ENCODE measurements around the gene NNMT. TPM values are rescaled to one million over a fixed set of nuclear protein-coding genes. Genes with fewer than 3 reads are reported as not detected.

NNMT gene
- polyA plus RNA-seq, 1 donor (not counting 4 experiments of a cell fraction or from before 2014, with no cell fraction given), result 0.13 TPM

- no peak for FAIRE-seq
- dilution Hi-C loops (cut with MboI; ENCODE audit: extremely low pct_ligation_motif_present, low sequenced_read_pairs), result no loop called here
- Histone ChIP-seq H4K20me1 (ENCODE audit: control insufficient read depth, extremely low read depth, insufficient read depth, low read length) (no peaks in the 10 kb centered on the region), H3K27ac (ENCODE audit: control insufficient read depth, insufficient read depth, low read length) (no peak overlapping the region), H3K9me1 (ENCODE audit: control insufficient read depth, extremely low read depth, insufficient read depth, low read length) (no peaks in the 10 kb centered on the region), H3K79me2 (ENCODE audit: control insufficient read depth, insufficient read depth, low read length) (no peaks in the 10 kb centered on the region), H2AFZ (ENCODE audit: control insufficient read depth, low read length) (no peak overlapping the region), H3K27me3 (ENCODE audit: control insufficient read depth, extremely low read depth, insufficient read depth, low read length) (no peaks in the 10 kb centered on the region), H3K9ac (ENCODE audit: control insufficient read depth, extremely low read depth, insufficient read depth, low read length) (no peak overlapping the region), H3K36me3 (ENCODE audit: control insufficient read depth in 2 of 2, extremely low read depth in 1 of 2, insufficient read depth in 2 of 2, low read length in 2 of 2) (no peaks in the 10 kb centered on the region), H3K4me3 (ENCODE audit: control insufficient read depth in 2 of 3, extremely low read depth in 1 of 3, insufficient read depth in 2 of 3, low read depth in 1 of 3, low read length in 3 of 3) (no peak overlapping the region), H3K4me2 (ENCODE audit: control insufficient read depth, extremely low read depth, insufficient read depth, low read depth, low read length) (no peak overlapping the region), H3K9me3 (ENCODE audit: control insufficient read depth, low read depth, low read length) (no peaks in the 10 kb centered on the region), H3K4me1 (ENCODE audit: control insufficient read depth, extremely low read depth, insufficient read depth, low read length) (no peaks in the 10 kb centered on the region)
- TF ChIP-seq EZH2 (IDR thresholded peaks at IDR 0.05; ENCODE audit: low read length) (no peak), CTCF (optimal IDR thresholded peaks at IDR 0.05 in 1 of 3, IDR thresholded peaks at IDR 0.05 in 1 of 3, conservative IDR thresholded peaks at IDR 0.05 in 1 of 3; ENCODE audit: extremely low read depth in 1 of 3, insufficient read depth in 2 of 3, low read length in 3 of 3) (no peak)
- no peak for DNase-seq (ENCODE audit: low read depth, low spot score)
Observed at GRCh38 chr11:114275280-114275679, 20.9 kb upstream of the NNMT start.

- DNase-seq (ENCODE audit: low read depth, low spot score) (no peak), FAIRE-seq (no peak)
- no peaks in the 10 kb centered on the region for H3K9me1 ChIP-seq (ENCODE audit: control insufficient read depth, extremely low read depth, insufficient read depth, low read length)
- no peaks in the 10 kb centered on the region for H3K36me3 ChIP-seq (ENCODE audit: control insufficient read depth in 2 of 2, extremely low read depth in 1 of 2, insufficient read depth in 2 of 2, low read length in 2 of 2)
- no peaks in the 10 kb centered on the region for H3K4me1 ChIP-seq (ENCODE audit: control insufficient read depth, extremely low read depth, insufficient read depth, low read length)
- no peak overlapping the region for H3K4me3 ChIP-seq (ENCODE audit: control insufficient read depth in 2 of 3, extremely low read depth in 1 of 3, insufficient read depth in 2 of 3, low read depth in 1 of 3, low read length in 3 of 3)
- no peak overlapping the region for H3K27ac ChIP-seq (ENCODE audit: control insufficient read depth, insufficient read depth, low read length)
- dilution Hi-C loops (cut with MboI; ENCODE audit: extremely low pct_ligation_motif_present, low sequenced_read_pairs), result no loop called here
- TF ChIP-seq CTCF (optimal IDR thresholded peaks at IDR 0.05 in 1 of 3, IDR thresholded peaks at IDR 0.05 in 1 of 3, conservative IDR thresholded peaks at IDR 0.05 in 1 of 3; ENCODE audit: extremely low read depth in 1 of 3, insufficient read depth in 2 of 3, low read length in 3 of 3), result no peak
- no peak for TF ChIP-seq EZH2 (IDR thresholded peaks at IDR 0.05; ENCODE audit: low read length)
- no peak overlapping the region for H2AFZ ChIP-seq (ENCODE audit: control insufficient read depth, low read length)
- H4K20me1 ChIP-seq (ENCODE audit: control insufficient read depth, extremely low read depth, insufficient read depth, low read length), result no peaks in the 10 kb centered on the region
- H3K79me2 ChIP-seq (ENCODE audit: control insufficient read depth, insufficient read depth, low read length), result no peaks in the 10 kb centered on the region
- no peaks in the 10 kb centered on the region for H3K9me3 ChIP-seq (ENCODE audit: control insufficient read depth, low read depth, low read length)
- H3K27me3 ChIP-seq (ENCODE audit: control insufficient read depth, extremely low read depth, insufficient read depth, low read length), result no peaks in the 10 kb centered on the region
- no peak overlapping the region for H3K4me2 ChIP-seq (ENCODE audit: control insufficient read depth, extremely low read depth, insufficient read depth, low read depth, low read length)
- H3K9ac ChIP-seq (ENCODE audit: control insufficient read depth, extremely low read depth, insufficient read depth, low read length), result no peak overlapping the region
Observed at GRCh38 chr11:114276077-114276476, 20.1 kb upstream of the NNMT start.

Data from keratinocyte (primary cell).